CD4-positive, alpha-beta T cell (primary cell): ENCODE data around the gene SMTNL1. TPM values are rescaled to one million over a fixed set of nuclear protein-coding genes. Genes with fewer than 3 reads are reported as not detected.

Experiments
- ATAC-seq: fragments of 200-7000 bp; cut with Tn5 transposase; one replicate; pipeline ENCODE4 v1.10.0; 2022; ENCODE audit warnings: mild to moderate bottlenecking; ENCODE audit not compliant: poor library complexity
- CTCF ChIA-PET: fragments of 350-600 bp; sonication (Branson Sonifier 250); formaldehyde crosslinking; loops from one replicate; lab custom pipeline; 2021; ENCODE audit warnings: antibody characterized with exemption, inconsistent platforms; lab: Charles Lee
- POLR2A ChIA-PET: fragments of 350-600 bp; sonication (Branson Sonifier 250); formaldehyde crosslinking; loops from one replicate; lab custom pipeline; 2021; ENCODE audit warnings: antibody characterized with exemption, inconsistent platforms; lab: Charles Lee
- DNase-seq, 14 experiments: peaks; one replicate each; pipeline ENCODE4 v3.0.0-alpha.2; 2013 to 2020; ENCODE audit warnings: mixed read lengths in 2 of 14
- H3K27ac ChIP-seq, 2 donors: one replicate each; pipeline versions ENCODE4 v1.5.1 to v1.7.0; 2013; ENCODE audit warnings: low read length in 2 of 2, low read depth in 1 of 2, mild to moderate bottlenecking in 1 of 2
- H3K27me3 ChIP-seq, 2 experiments: 1 replicate in 1 of 2; 2 replicates in 1 of 2; pipeline versions ENCODE4 v1.6.1 to v1.7.0; 2013; ENCODE audit warnings: low read length in 2 of 2, control low read depth in 1 of 2, mild to moderate bottlenecking in 1 of 2, moderate library complexity in 1 of 2; ENCODE audit not compliant: insufficient read depth in 2 of 2, control insufficient read depth in 1 of 2
- H3K36me3 ChIP-seq: one replicate; pipeline ENCODE4 v1.6.1; 2013; ENCODE audit warnings: low read length, control low read depth; ENCODE audit not compliant: insufficient read depth
- H3K4me1 ChIP-seq: one replicate; pipeline ENCODE4 v1.6.1; 2013; ENCODE audit warnings: low read length, control low read depth; ENCODE audit not compliant: insufficient read depth
- H3K4me3 ChIP-seq: one replicate; pipeline ENCODE4 v1.5.1; 2013; ENCODE audit warnings: mild to moderate bottlenecking, low read length, moderate library complexity
- H3K9me3 ChIP-seq, 2 experiments: 1 replicate in 1 of 2; 2 replicates in 1 of 2; pipeline versions ENCODE4 v1.6.1 to v1.7.0; 2013; ENCODE audit warnings: low read length in 2 of 2, mild to moderate bottlenecking in 2 of 2, control low read depth in 1 of 2, moderate library complexity in 1 of 2; ENCODE audit not compliant: control insufficient read depth in 1 of 2, insufficient read depth in 1 of 2
- H3K27ac Mint-ChIP-seq: one replicate; pipeline ENCODE4 v1.8.0; 2020; ENCODE audit warnings: mixed read lengths
- H3K27me3 Mint-ChIP-seq: one replicate; pipeline ENCODE4 v1.8.0; 2021; ENCODE audit warnings: mixed read lengths
- H3K36me3 Mint-ChIP-seq: one replicate; pipeline ENCODE4 v1.8.0; 2021; ENCODE audit warnings: low read depth, mixed read lengths
- H3K4me1 Mint-ChIP-seq: one replicate; pipeline ENCODE4 v1.8.0; 2021; ENCODE audit warnings: low read depth, mixed read lengths
- H3K4me3 Mint-ChIP-seq: one replicate; pipeline ENCODE4 v1.8.0; 2020; ENCODE audit warnings: mild to moderate bottlenecking, mixed read lengths
- H3K9me3 Mint-ChIP-seq: one replicate; pipeline ENCODE4 v1.8.0; 2020; ENCODE audit warnings: mixed read lengths
- intact Hi-C, 2 experiments: fragments of 100-400 bp; cut with DNase I in 1 of 2; cut with micrococcal nuclease in 1 of 2; formaldehyde crosslinking; loops; one replicate each; pipeline versions ENCODE4 v1.15.1 to v1.9.0; 2023 to 2025; cut with DNase I, micrococcal nuclease
- total RNA-seq, 174 experiments: library from RNA in 2 of 174; stranded (reverse) in 2 of 174; gene quantifications; one replicate each; pipeline ENCODE4 v1.2.3 and lab custom pipeline; 2021 to 2026
- TF ChIP-seq, protein P1 (sequence below): fragments of 200-600 bp; IDR thresholded peaks from one replicate; pipeline ENCODE4 v1.8.0; 2022; ENCODE audit warnings: antibody characterized with exemption, mild to moderate bottlenecking

The SMTNL1 gene
- total RNA-seq, 2 experiments from 2014 or later, result not detected

DNA sequence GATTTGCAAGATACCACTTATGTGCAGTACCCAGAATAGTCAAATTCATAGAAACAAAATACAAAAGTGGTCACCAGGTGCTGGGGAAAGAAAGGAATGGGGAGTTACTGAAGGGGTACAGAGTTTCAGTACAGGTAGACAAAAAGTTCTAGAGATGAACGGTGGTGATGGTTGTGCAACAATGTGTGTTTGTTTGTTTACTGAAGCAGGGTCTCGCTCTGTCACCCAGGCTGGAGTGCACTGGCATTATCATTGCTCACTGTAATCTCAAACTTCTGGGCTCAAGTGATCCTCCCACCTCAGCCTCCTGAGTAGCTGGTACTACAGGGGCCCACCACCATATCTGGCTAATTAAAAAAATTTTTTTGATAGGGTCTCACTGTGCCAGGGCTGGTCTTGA lies 18.0 kb downstream of the SMTNL1 start:
- Mint-ChIP-seq H3K9me3 (no peaks in the 10 kb centered on the region), H3K4me3 (no peak overlapping the region), H3K36me3 (peaks cover 93% of the 10 kb centered on the region), H3K4me1 (peaks cover 6% of the 10 kb centered on the region), H3K27ac (no peak overlapping the region), H3K27me3 (no peaks in the 10 kb centered on the region)
- ChIA-PET POLR2A (no interaction called here), CTCF (no interaction called here)
- no peak overlapping the region for H3K27ac ChIP-seq
- H3K4me3 ChIP-seq, result no peak overlapping the region
- DNase-seq, result no peak
- ATAC-seq, result no peak
- intact Hi-C loops, result no loop called here
- H3K27me3 ChIP-seq, result no peaks in the 10 kb centered on the region
- H3K9me3 ChIP-seq, result no peaks in the 10 kb centered on the region
- H3K4me1 ChIP-seq, result no peaks in the 10 kb centered on the region
- TF ChIP-seq, protein P1, sequence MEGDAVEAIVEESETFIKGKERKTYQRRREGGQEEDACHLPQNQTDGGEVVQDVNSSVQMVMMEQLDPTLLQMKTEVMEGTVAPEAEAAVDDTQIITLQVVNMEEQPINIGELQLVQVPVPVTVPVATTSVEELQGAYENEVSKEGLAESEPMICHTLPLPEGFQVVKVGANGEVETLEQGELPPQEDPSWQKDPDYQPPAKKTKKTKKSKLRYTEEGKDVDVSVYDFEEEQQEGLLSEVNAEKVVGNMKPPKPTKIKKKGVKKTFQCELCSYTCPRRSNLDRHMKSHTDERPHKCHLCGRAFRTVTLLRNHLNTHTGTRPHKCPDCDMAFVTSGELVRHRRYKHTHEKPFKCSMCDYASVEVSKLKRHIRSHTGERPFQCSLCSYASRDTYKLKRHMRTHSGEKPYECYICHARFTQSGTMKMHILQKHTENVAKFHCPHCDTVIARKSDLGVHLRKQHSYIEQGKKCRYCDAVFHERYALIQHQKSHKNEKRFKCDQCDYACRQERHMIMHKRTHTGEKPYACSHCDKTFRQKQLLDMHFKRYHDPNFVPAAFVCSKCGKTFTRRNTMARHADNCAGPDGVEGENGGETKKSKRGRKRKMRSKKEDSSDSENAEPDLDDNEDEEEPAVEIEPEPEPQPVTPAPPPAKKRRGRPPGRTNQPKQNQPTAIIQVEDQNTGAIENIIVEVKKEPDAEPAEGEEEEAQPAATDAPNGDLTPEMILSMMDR, result no peak
- H3K36me3 ChIP-seq, result peaks cover 98% of the 10 kb centered on the region

DNA sequence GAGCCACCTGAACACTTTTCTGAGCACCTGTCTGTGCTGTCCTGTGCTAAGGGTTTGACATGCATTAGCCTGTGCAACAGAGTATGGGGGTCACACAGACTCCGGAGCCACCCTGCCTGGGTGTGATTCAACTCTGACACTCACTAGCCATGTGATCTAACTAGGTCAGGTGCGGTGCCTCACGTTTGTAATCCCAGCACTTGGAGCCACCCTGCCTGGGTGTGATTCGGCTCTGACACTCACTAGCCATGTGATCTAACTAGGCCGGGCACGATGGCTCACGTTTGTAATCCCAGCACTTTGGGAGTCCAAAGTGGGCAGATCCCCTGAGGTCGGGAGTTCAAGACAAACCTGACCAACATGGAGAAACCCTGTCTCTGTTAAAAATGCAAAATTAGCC lies 18.6 kb downstream of the SMTNL1 start:
- Mint-ChIP-seq H3K36me3 (peaks cover 91% of the 10 kb centered on the region), H3K27ac (no peak overlapping the region), H3K27me3 (no peaks in the 10 kb centered on the region), H3K4me3 (no peak overlapping the region), H3K9me3 (no peaks in the 10 kb centered on the region), H3K4me1 (peaks cover 9% of the 10 kb centered on the region)
- peaks cover 95% of the 10 kb centered on the region for H3K36me3 ChIP-seq
- ATAC-seq (no peak), DNase-seq (no peak)
- H3K27ac ChIP-seq, result no peak overlapping the region
- ChIA-PET CTCF (no interaction called here), POLR2A (no interaction called here)
- TF ChIP-seq, protein P1, result no peak
- no peaks in the 10 kb centered on the region for H3K9me3 ChIP-seq
- no peak overlapping the region for H3K4me3 ChIP-seq
- intact Hi-C loops, result no loop called here
- H3K4me1 ChIP-seq, result peaks cover under 1% of the 10 kb centered on the region
- no peaks in the 10 kb centered on the region for H3K27me3 ChIP-seq

DNA sequence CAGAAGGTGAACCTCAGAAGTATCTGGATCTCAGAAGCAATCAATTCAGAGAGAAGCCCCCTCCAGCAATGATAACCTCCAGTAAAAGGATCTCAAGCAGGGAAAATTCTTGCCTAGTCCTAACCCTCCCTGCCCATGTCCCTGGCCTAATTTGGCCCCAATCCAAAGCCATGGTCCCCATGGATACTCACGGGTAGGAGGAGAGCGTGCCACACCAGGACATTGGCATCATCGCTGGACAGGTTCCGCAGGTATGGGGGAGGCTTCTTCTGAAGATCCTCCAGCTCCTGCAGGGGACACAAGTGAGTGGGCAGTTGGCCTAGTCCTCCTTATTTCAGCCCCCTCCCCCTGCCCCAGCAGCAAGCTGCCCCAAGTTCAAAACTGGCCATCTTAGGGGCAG lies 22.8 kb downstream of the SMTNL1 start:
- CTCF ChIA-PET, result interaction anchor here (0.7 to 1.7 kb wide), 2 partner anchors 8 to 133 kb away, joined by 3 to 6 read pairs; partner anchors contain the start of gene UBE2L6

More for the DNA sequence above, 22.8 kb downstream of the SMTNL1 start:
- no peaks in the 10 kb centered on the region for H3K27me3 Mint-ChIP-seq
- DNase-seq (no peak), ATAC-seq (no peak)
- TF ChIP-seq, protein P1, result no peak
- Histone ChIP-seq H3K4me1 (peaks cover 24% of the 10 kb centered on the region), H3K4me3 (no peak overlapping the region), H3K27me3 (no peaks in the 10 kb centered on the region), H3K9me3 (no peaks in the 10 kb centered on the region), H3K36me3 (peaks cover 70% of the 10 kb centered on the region), H3K27ac (no peak overlapping the region)
- POLR2A ChIA-PET, result no interaction called here
- no peak overlapping the region for H3K27ac Mint-ChIP-seq
- no peak overlapping the region for H3K4me3 Mint-ChIP-seq
- no peaks in the 10 kb centered on the region for H3K9me3 Mint-ChIP-seq
- peaks cover 40% of the 10 kb centered on the region for H3K4me1 Mint-ChIP-seq
- peaks cover 73% of the 10 kb centered on the region for H3K36me3 Mint-ChIP-seq
- intact Hi-C loops, result loop anchor here in 1 of 2 experiments (10.0 kb wide), 1 partner anchor 965 kb away; no protein-coding TSS in a partner anchor
